HEK293T (cell line): Measurements from ENCODE around the gene P2RX3.

Experiments used
- CTCF ChIA-PET: fragments of 350-600 bp; formaldehyde crosslinking; extraction: SDS; loops from one replicate; lab custom pipeline; 2021; ENCODE audit warnings: antibody characterized with exemption, inconsistent platforms; lab: Yijun Ruan, JAX
- POLR2A ChIA-PET: fragments of 350-600 bp; formaldehyde crosslinking; extraction: SDS; loops from one replicate; lab custom pipeline; 2020; ENCODE audit warnings: antibody characterized with exemption, inconsistent platforms; lab: Yijun Ruan, JAX
- DNase-seq: peaks from one replicate; pipeline ENCODE4 v3.0.0; 2012; ENCODE audit warnings: mixed read lengths; ENCODE audit errors: extremely low spot score
- ARNT ChIP-seq: fragments of 450-650 bp; IDR thresholded peaks from 2 replicates; pipeline ENCODE4 v1.6.1; 2017; ENCODE audit warnings: mild to moderate bottlenecking
- BHLHE40 ChIP-seq: fragments of 450-650 bp; IDR thresholded peaks from 2 replicates; pipeline ENCODE4 v1.6.1; 2016; ENCODE audit warnings: mild to moderate bottlenecking, moderate library complexity, borderline replicate concordance
- CTBP1 ChIP-seq: fragments of 450-650 bp; IDR thresholded peaks from 2 replicates; pipeline ENCODE4 v1.6.1; 2016; ENCODE audit warnings: borderline replicate concordance
- ELF4 ChIP-seq: fragments of 450-650 bp; IDR thresholded peaks from 2 replicates; pipeline ENCODE4 v1.6.1; 2017; ENCODE audit warnings: antibody characterized with exemption
- FOXA1 ChIP-seq: fragments of 450-650 bp; IDR thresholded peaks from 2 replicates; pipeline ENCODE4 v1.6.1; 2016; ENCODE audit warnings: mild to moderate bottlenecking
- FOXK2 ChIP-seq: fragments of 450-650 bp; IDR thresholded peaks from 2 replicates; pipeline ENCODE4 v1.6.1; 2016; ENCODE audit warnings: mild to moderate bottlenecking
- FOXM1 ChIP-seq: fragments of 450-650 bp; IDR thresholded peaks from 2 replicates; pipeline ENCODE4 v1.6.1; 2017; ENCODE audit warnings: mild to moderate bottlenecking, borderline replicate concordance
- HDGF ChIP-seq: fragments of 450-650 bp; IDR thresholded peaks from 2 replicates; pipeline ENCODE4 v1.6.1; 2017; ENCODE audit warnings: antibody characterized with exemption, borderline replicate concordance
- L3MBTL2 ChIP-seq: fragments of 450-650 bp; conservative IDR thresholded peaks from 2 replicates; pipeline ENCODE4 v1.6.1; 2016; ENCODE audit warnings: mild to moderate bottlenecking
- LEF1 ChIP-seq: fragments of 450-650 bp; IDR thresholded peaks from 2 replicates; pipeline ENCODE4 v1.6.1; 2017; ENCODE audit warnings: mild to moderate bottlenecking, borderline replicate concordance
- NFRKB ChIP-seq: fragments of 450-650 bp; IDR thresholded peaks from 2 replicates; pipeline ENCODE4 v1.6.1; 2016; ENCODE audit warnings: mild to moderate bottlenecking, moderate library complexity
- PKNOX1 ChIP-seq: fragments of 450-650 bp; IDR thresholded peaks from 2 replicates; pipeline ENCODE4 v1.6.1; 2016
- SP1 ChIP-seq: fragments of 450-650 bp; IDR thresholded peaks from 2 replicates; pipeline ENCODE4 v1.6.1; 2017
- SUZ12 ChIP-seq: fragments of 450-650 bp; IDR thresholded peaks from 2 replicates; pipeline ENCODE4 v1.6.1; 2016; ENCODE audit warnings: mild to moderate bottlenecking
- TARDBP ChIP-seq: fragments of 450-650 bp; IDR thresholded peaks from 2 replicates; pipeline ENCODE4 v1.6.1; 2016
- ZNF384 ChIP-seq: fragments of 450-650 bp; IDR thresholded peaks from 2 replicates; pipeline ENCODE4 v1.6.1; 2016

P2RX3 gene

GRCh38 chr11:57407010-57407920 lies 69.1 kb downstream of the P2RX3 start:
- DNase-seq = no peak
- ChIA-PET CTCF (no interaction called here), POLR2A (no interaction called here)
- no peak for TF ChIP-seq L3MBTL2
- TF ChIP-seq ARNT = no peak
- TF ChIP-seq BHLHE40 = no peak

GRCh38 chr11:57407941-57408475 lies 69.9 kb downstream of the P2RX3 start:
- ChIA-PET CTCF (interaction anchor here (1.5 kb wide), 1 partner anchor 58 kb away, joined by 3 read pairs; no protein-coding TSS in a partner anchor), POLR2A (no interaction called here)
- DNase-seq = no peak
- TF ChIP-seq LEF1 (no peak), ZNF384 (no peak), FOXM1 (no peak), NFRKB (no peak), BHLHE40 (no peak), PKNOX1 (no peak), FOXA1 (no peak), TARDBP (no peak), SUZ12 (no peak), SP1 (no peak), L3MBTL2 (no peak), ELF4 (no peak), ARNT (no peak), CTBP1 (no peak), FOXK2 (no peak), HDGF (no peak)

- ChIA-PET CTCF (interaction anchor here (1.5 kb wide), 1 partner anchor 59 kb away, joined by 3 read pairs; no protein-coding TSS in a partner anchor), POLR2A (no interaction called here)
- DNase-seq = no peak
- no peak for TF ChIP-seq BHLHE40
- no peak for TF ChIP-seq TARDBP
- TF ChIP-seq L3MBTL2 = no peak
- no peak for TF ChIP-seq LEF1
- no peak for TF ChIP-seq ARNT
- TF ChIP-seq ZNF384 = no peak
- no peak for TF ChIP-seq FOXM1
- TF ChIP-seq FOXK2 = no peak
- TF ChIP-seq NFRKB = no peak
- no peak for TF ChIP-seq ELF4
- no peak for TF ChIP-seq CTBP1
- TF ChIP-seq SP1 = no peak
- TF ChIP-seq PKNOX1 = no peak
- TF ChIP-seq SUZ12 = no peak
- TF ChIP-seq FOXA1 = no peak
- no peak for TF ChIP-seq HDGF
Observed at GRCh38 chr11:57408771-57409170, 70.6 kb downstream of the P2RX3 start.

- POLR2A ChIA-PET = no interaction called here
- CTCF ChIA-PET = interaction anchor here (1.5 kb wide), 1 partner anchor 59 kb away, joined by 3 read pairs; no protein-coding TSS in a partner anchor
- DNase-seq = no peak
- TF ChIP-seq HDGF (no peak), FOXK2 (no peak), SP1 (no peak), ELF4 (no peak), SUZ12 (no peak), LEF1 (no peak), ARNT (no peak), CTBP1 (no peak), FOXM1 (no peak), TARDBP (no peak), BHLHE40 (no peak), ZNF384 (no peak), FOXA1 (no peak), L3MBTL2 (no peak), PKNOX1 (no peak), NFRKB (no peak)
Observed at GRCh38 chr11:57409321-57410100, 71.4 kb downstream of the P2RX3 start.

- no peak for TF ChIP-seq SUZ12
- TF ChIP-seq NFRKB = no peak
- TF ChIP-seq BHLHE40 = no peak
- TF ChIP-seq CTBP1 = no peak
- no peak for TF ChIP-seq FOXA1
- TF ChIP-seq FOXM1 = no peak
- TF ChIP-seq ELF4 = no peak
- no peak for TF ChIP-seq ZNF384
- no peak for TF ChIP-seq L3MBTL2
- no peak for TF ChIP-seq FOXK2
- no peak for TF ChIP-seq HDGF
- TF ChIP-seq PKNOX1 = no peak
- no peak for TF ChIP-seq ARNT
- TF ChIP-seq SP1 = no peak
- no peak for TF ChIP-seq TARDBP
- TF ChIP-seq LEF1 = no peak
- DNase-seq = no peak
- POLR2A ChIA-PET = no interaction called here
- CTCF ChIA-PET = no interaction called here
Observed at GRCh38 chr11:57410287-57410686, 72.1 kb downstream of the P2RX3 start.
